HEK293 (cell line): ENCODE results near the gene FBXO42.

Experiments used
- CTCF ChIA-PET: fragments of 350-600 bp; formaldehyde crosslinking; extraction: SDS; loops from one replicate; lab custom pipeline; 2021; ENCODE audit warnings: antibody characterized with exemption; lab: Yijun Ruan, JAX
- POLR2A ChIA-PET: fragments of 300-600 bp; formaldehyde crosslinking; extraction: SDS; loops from one replicate; lab custom pipeline; 2020; ENCODE audit warnings: antibody characterized with exemption, inconsistent platforms; lab: Yijun Ruan, JAX
- H3K27ac ChIP-seq: fragments of 200-500 bp; sonication (Bioruptor generic); 2 replicates; pipeline ENCODE4 v1.5.1; 2014; ENCODE audit warnings: low read depth, low read length, control low read depth, inconsistent platforms; ENCODE audit errors: extremely low read depth
- H3K36me3 ChIP-seq, 2 experiments: fragments of 200-500 bp in 1 of 2; sonication (Bioruptor generic) in 1 of 2; 1 replicate in 1 of 2; 2 replicates in 1 of 2; pipeline ENCODE4 v1.5.1; 2014 to 2017; ENCODE audit warnings: inconsistent platforms in 2 of 2, low read length in 2 of 2; ENCODE audit not compliant: control insufficient read depth in 2 of 2, insufficient read depth in 1 of 2
- H3K4me1 ChIP-seq: fragments of 200-500 bp; sonication (Bioruptor generic); 2 replicates; pipeline ENCODE4 v1.5.1; 2014; ENCODE audit warnings: mild to moderate bottlenecking, low read length, inconsistent platforms; ENCODE audit not compliant: control insufficient read depth, insufficient read depth
- H3K4me3 ChIP-seq: 2 replicates; pipeline ENCODE4 v1.5.1; 2011; ENCODE audit warnings: low read depth, mild to moderate bottlenecking, control low read depth, low read length, moderate library complexity
- H3K9me3 ChIP-seq: fragments of 200-500 bp; sonication (Bioruptor generic); 2 replicates; pipeline ENCODE4 v1.5.1; 2014; ENCODE audit warnings: low read depth, low read length, inconsistent platforms; ENCODE audit not compliant: control insufficient read depth, insufficient read depth
- GLIS2 ChIP-seq: fragments of 450-650 bp; formaldehyde crosslinking; IDR thresholded peaks from 2 replicates; pipeline ENCODE4 v1.5.1; 2016; ENCODE audit warnings: missing biosample characterization, missing genetic modification characterization
- MYNN ChIP-seq: fragments of 450-650 bp; formaldehyde crosslinking; IDR thresholded peaks from 2 replicates; pipeline ENCODE4 v1.5.1; 2016; ENCODE audit warnings: missing biosample characterization, missing genetic modification characterization, borderline replicate concordance
- RBAK ChIP-seq: fragments of 450-650 bp; formaldehyde crosslinking; IDR thresholded peaks from 2 replicates; pipeline ENCODE4 v1.5.1; 2016; ENCODE audit warnings: missing biosample characterization, missing genetic modification characterization
- SALL2 ChIP-seq: fragments of 450-650 bp; formaldehyde crosslinking; IDR thresholded peaks from 2 replicates; pipeline ENCODE4 v1.5.0; 2017; ENCODE audit warnings: missing biosample characterization, mild to moderate bottlenecking, missing genetic modification characterization, borderline replicate concordance
- SCRT1 ChIP-seq: fragments of 450-650 bp; formaldehyde crosslinking; IDR thresholded peaks from 2 replicates; pipeline ENCODE4 v1.5.1; 2016; ENCODE audit warnings: missing biosample characterization, missing genetic modification characterization, borderline replicate concordance
- SP3 ChIP-seq: fragments of 450-650 bp; formaldehyde crosslinking; IDR thresholded peaks from 2 replicates; pipeline ENCODE4 v1.5.1; 2016; ENCODE audit warnings: missing biosample characterization, missing genetic modification characterization
- ZBTB17 ChIP-seq: fragments of 450-650 bp; formaldehyde crosslinking; IDR thresholded peaks from 2 replicates; pipeline ENCODE4 v1.5.1; 2016; ENCODE audit warnings: missing biosample characterization, missing genetic modification characterization
- ZEB2 ChIP-seq: fragments of 450-650 bp; formaldehyde crosslinking; IDR thresholded peaks from 2 replicates; pipeline ENCODE4 v1.5.1; 2016; ENCODE audit warnings: missing biosample characterization, missing genetic modification characterization
- ZNF132 ChIP-seq: fragments of 450-650 bp; formaldehyde crosslinking; IDR thresholded peaks from 2 replicates; pipeline ENCODE4 v1.5.1; 2017; ENCODE audit warnings: missing biosample characterization, missing genetic modification characterization, borderline replicate concordance
- ZNF24 ChIP-seq: fragments of 450-650 bp; formaldehyde crosslinking; IDR thresholded peaks from 2 replicates; pipeline ENCODE4 v1.5.1; 2016; ENCODE audit warnings: missing biosample characterization, missing genetic modification characterization
- ZNF335 ChIP-seq: fragments of 450-650 bp; formaldehyde crosslinking; conservative IDR thresholded peaks from 2 replicates; pipeline ENCODE4 v1.5.1; 2016; ENCODE audit warnings: missing biosample characterization, missing genetic modification characterization
- ZNF521 ChIP-seq: fragments of 450-650 bp; formaldehyde crosslinking; IDR thresholded peaks from 2 replicates; pipeline ENCODE4 v1.5.1; 2017; ENCODE audit warnings: missing biosample characterization, mild to moderate bottlenecking, missing genetic modification characterization
- ZNF596 ChIP-seq: fragments of 450-650 bp; IDR thresholded peaks from 2 replicates; pipeline ENCODE4 v1.5.0; 2018; ENCODE audit warnings: missing biosample characterization, mild to moderate bottlenecking, missing genetic modification characterization, moderate library complexity
- ZNF654 ChIP-seq: fragments of 450-650 bp; formaldehyde crosslinking; IDR thresholded peaks from 2 replicates; pipeline ENCODE4 v1.5.1; 2016; ENCODE audit warnings: low read depth, missing biosample characterization, missing genetic modification characterization
- ZNF660 ChIP-seq: fragments of 450-650 bp; IDR thresholded peaks from 2 replicates; pipeline ENCODE4 v1.5.1; 2018; ENCODE audit warnings: missing biosample characterization, mild to moderate bottlenecking, missing genetic modification characterization
- ZNF776 ChIP-seq: fragments of 450-650 bp; formaldehyde crosslinking; IDR thresholded peaks from 2 replicates; pipeline ENCODE4 v1.5.0; 2017; ENCODE audit warnings: missing biosample characterization, missing genetic modification characterization, borderline replicate concordance
- ZNF843 ChIP-seq: fragments of 450-650 bp; formaldehyde crosslinking; IDR thresholded peaks from 2 replicates; pipeline ENCODE4 v1.5.1; 2016; ENCODE audit warnings: missing biosample characterization, missing genetic modification characterization
- TF ChIP-seq, protein P1 (sequence below): fragments of 450-650 bp; formaldehyde crosslinking; conservative IDR thresholded peaks from 2 replicates; pipeline ENCODE4 v1.5.1; 2016; ENCODE audit warnings: low read depth, missing biosample characterization, missing genetic modification characterization
- TF ChIP-seq, protein P2 (sequence below): fragments of 450-650 bp; formaldehyde crosslinking; IDR thresholded peaks from 2 replicates; pipeline ENCODE4 v1.5.1; 2017; ENCODE audit warnings: missing biosample characterization, missing genetic modification characterization
- TF ChIP-seq, protein P3 (sequence below): IDR thresholded peaks from 2 replicates; pipeline ENCODE4 v1.6.1; 2011; ENCODE audit warnings: mild to moderate bottlenecking, low read depth, low read length, borderline replicate concordance
- TF ChIP-seq, protein P4 (sequence below): fragments of 450-650 bp; formaldehyde crosslinking; IDR thresholded peaks from 2 replicates; pipeline ENCODE4 v1.5.1; 2016; ENCODE audit warnings: missing biosample characterization, missing genetic modification characterization
- TF ChIP-seq, protein P5 (sequence below): fragments of 450-650 bp; formaldehyde crosslinking; IDR thresholded peaks from 2 replicates; pipeline ENCODE4 v1.5.1; 2016; ENCODE audit warnings: missing biosample characterization, missing genetic modification characterization

The FBXO42 gene

DNA sequence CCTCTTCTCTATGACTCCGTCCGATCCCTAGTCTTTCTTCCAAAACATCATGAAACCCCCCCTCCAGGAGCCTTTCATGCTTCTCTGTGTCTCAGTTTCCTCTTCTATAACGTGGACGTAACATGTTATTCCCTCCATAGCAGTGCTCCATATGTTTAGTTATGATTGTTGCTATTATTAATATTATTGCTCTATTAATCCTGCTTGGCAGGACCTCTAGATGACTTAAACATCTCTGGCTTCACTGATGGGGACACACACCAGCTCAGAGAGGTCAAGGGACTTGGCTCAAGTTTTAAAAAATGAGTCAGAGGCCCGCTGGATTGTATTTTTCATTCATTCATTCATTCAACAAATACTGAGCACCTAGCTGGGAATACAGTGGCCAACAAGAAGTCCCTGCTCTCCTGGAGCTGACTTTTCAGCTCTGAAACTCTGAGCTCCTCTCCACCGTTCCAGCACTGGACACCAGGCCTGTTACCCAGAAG lies 114.9 kb downstream of the FBXO42 start (continued):
- TF ChIP-seq, protein P1, sequence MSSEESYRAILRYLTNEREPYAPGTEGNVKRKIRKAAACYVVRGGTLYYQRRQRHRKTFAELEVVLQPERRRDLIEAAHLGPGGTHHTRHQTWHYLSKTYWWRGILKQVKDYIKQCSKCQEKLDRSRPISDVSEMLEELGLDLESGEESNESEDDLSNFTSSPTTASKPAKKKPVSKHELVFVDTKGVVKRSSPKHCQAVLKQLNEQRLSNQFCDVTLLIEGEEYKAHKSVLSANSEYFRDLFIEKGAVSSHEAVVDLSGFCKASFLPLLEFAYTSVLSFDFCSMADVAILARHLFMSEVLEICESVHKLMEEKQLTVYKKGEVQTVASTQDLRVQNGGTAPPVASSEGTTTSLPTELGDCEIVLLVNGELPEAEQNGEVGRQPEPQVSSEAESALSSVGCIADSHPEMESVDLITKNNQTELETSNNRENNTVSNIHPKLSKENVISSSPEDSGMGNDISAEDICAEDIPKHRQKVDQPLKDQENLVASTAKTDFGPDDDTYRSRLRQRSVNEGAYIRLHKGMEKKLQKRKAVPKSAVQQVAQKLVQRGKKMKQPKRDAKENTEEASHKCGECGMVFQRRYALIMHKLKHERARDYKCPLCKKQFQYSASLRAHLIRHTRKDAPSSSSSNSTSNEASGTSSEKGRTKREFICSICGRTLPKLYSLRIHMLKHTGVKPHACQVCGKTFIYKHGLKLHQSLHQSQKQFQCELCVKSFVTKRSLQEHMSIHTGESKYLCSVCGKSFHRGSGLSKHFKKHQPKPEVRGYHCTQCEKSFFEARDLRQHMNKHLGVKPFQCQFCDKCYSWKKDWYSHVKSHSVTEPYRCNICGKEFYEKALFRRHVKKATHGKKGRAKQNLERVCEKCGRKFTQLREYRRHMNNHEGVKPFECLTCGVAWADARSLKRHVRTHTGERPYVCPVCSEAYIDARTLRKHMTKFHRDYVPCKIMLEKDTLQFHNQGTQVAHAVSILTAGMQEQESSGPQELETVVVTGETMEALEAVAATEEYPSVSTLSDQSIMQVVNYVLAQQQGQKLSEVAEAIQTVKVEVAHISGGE (tag by site-specific recombination): 0 out of 2 replicates have a peak, but pooled peaks have one; percentile 41
- peak; percentile 58; the same call in 1 of the 2 replicates for TF ChIP-seq ZNF660 (tag by site-specific recombination)
- TF ChIP-seq ZNF654 (tag by site-specific recombination): no peak
- peak; percentile 84 for TF ChIP-seq ZNF24 (tag by site-specific recombination)
- 0 out of 2 replicates have a peak, but pooled peaks have one; percentile 8 for TF ChIP-seq ZEB2 (tag by site-specific recombination)
- TF ChIP-seq, protein P2, sequence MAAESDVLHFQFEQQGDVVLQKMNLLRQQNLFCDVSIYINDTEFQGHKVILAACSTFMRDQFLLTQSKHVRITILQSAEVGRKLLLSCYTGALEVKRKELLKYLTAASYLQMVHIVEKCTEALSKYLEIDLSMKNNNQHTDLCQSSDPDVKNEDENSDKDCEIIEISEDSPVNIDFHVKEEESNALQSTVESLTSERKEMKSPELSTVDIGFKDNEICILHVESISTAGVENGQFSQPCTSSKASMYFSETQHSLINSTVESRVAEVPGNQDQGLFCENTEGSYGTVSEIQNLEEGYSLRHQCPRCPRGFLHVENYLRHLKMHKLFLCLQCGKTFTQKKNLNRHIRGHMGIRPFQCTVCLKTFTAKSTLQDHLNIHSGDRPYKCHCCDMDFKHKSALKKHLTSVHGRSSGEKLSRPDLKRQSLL (tag by site-specific recombination): peak; percentile 67; the same call in 1 of the 2 replicates

DNA sequence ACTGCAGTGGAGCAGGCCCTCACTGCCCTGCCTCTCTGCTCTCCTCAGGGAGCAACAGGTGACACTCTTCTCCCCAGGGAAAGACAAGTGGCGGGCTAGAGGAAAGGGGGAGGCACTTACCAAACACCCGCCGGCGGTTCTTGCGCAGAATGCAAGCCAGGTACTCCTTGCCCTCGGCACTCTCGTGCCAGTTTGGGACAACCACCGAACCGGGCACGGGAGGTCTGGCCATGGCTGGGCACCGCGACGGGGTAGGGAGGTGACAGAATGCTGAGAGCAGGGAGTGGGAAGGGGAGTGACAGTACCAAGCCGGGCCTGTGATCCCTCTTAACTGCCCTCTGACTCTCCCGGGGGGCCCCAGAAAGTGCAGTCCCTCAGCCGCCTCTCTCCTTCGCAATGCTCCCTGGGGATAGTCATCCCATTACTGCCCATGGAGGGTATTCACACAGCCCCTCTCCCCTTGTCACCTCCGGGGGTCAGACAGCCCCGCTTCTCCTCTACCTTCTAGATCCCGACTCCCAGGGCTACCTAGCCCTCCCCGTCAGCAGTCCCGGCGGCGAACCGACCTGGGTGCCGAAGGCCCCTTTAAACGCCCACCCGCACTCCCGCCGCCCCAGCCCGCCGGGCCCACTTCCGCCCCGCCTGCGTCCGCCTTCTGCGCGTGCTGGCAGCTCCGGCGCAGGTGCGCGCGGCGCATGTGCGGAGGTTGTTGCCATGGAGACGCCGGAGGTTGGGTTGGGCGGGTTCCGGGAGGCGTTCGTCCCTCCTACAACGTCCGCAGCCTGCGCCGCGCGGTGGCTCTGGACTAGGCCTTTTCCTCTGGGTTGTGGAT lies 115.6 kb downstream of the FBXO42 start, which contains the start of gene CPLANE2:
Gene CPLANE2, minus strand, starts transcription at position 673 of the 832 bp plus-strand sequence. Its CDS starts 441 bp downstream, at position 232.
- ChIA-PET POLR2A (interaction anchor here (0.8 to 1.6 kb wide), 4 partner anchors 12 to 125 kb away, joined by 3 to 9 read pairs (median 4); no protein-coding TSS in a partner anchor), CTCF (interaction anchor here (0.8 to 1.6 kb wide), 6 partner anchors 14 to 155 kb away, joined by 3 to 5 read pairs (median 4); no protein-coding TSS in a partner anchor)
- Histone ChIP-seq H3K9me3 (no peaks in the 10 kb centered on the region), H3K36me3 (peaks cover 0 to 16% of the 10 kb centered on the region in 2 experiments; a peak in 1 of 3 replicates), H3K4me3 (peak within 1 kb of the TSS; percentile 69), H3K27ac (peak within 1 kb of the TSS; percentile 48), H3K4me1 (peaks cover 9% of the 10 kb centered on the region)
- TF ChIP-seq ZNF521 (no peak), ZNF335 (tag by site-specific recombination) (peak; percentile 93), GLIS2 (tag by site-specific recombination) (peak; percentile 88), ZNF132 (tag by site-specific recombination) (no peak), SCRT1 (peak; percentile 100), MYNN (tag by site-specific recombination) (no peak), ZNF843 (no peak), SALL2 (tag by site-specific recombination) (no peak), RBAK (tag by site-specific recombination) (no peak), SP3 (tag by site-specific recombination) (peak; percentile 65), ZNF596 (tag by site-specific recombination) (no peak), ZBTB17 (peak; percentile 26; the same call in 1 of the 2 replicates), ZNF776 (tag by site-specific recombination) (no peak)
- TF ChIP-seq, protein P3, sequence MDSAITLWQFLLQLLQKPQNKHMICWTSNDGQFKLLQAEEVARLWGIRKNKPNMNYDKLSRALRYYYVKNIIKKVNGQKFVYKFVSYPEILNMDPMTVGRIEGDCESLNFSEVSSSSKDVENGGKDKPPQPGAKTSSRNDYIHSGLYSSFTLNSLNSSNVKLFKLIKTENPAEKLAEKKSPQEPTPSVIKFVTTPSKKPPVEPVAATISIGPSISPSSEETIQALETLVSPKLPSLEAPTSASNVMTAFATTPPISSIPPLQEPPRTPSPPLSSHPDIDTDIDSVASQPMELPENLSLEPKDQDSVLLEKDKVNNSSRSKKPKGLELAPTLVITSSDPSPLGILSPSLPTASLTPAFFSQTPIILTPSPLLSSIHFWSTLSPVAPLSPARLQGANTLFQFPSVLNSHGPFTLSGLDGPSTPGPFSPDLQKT: no peak
- TF ChIP-seq, protein P4, sequence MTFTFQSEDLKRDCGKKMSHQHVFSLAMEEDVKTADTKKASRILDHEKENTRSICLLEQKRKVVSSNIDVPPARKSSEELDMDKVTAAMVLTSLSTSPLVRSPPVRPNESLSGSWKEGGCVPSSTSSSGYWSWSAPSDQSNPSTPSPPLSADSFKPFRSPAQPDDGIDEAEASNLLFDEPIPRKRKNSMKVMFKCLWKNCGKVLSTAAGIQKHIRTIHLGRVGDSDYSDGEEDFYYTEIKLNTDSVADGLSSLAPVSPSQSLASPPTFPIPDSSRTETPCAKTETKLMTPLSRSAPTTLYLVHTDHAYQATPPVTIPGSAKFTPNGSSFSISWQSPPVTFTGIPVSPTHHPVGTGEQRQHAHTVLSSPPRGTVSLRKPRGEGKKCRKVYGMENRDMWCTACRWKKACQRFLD (tag by site-specific recombination): no peak
- TF ChIP-seq, protein P5, sequence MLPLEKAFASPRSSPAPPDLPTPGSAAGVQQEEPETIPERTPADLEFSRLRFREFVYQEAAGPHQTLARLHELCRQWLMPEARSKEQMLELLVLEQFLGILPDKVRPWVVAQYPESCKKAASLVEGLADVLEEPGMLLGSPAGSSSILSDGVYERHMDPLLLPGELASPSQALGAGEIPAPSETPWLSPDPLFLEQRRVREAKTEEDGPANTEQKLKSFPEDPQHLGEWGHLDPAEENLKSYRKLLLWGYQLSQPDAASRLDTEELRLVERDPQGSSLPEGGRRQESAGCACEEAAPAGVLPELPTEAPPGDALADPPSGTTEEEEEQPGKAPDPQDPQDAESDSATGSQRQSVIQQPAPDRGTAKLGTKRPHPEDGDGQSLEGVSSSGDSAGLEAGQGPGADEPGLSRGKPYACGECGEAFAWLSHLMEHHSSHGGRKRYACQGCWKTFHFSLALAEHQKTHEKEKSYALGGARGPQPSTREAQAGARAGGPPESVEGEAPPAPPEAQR: no peak
